HepG2 (cell line): ENCODE results near the gene PSMA7. TPM values are rescaled to one million over a fixed set of nuclear protein-coding genes. Genes with fewer than 3 reads are reported as not detected.
A peak's percentile ranks its signal among the peaks of the same experiment; 100 is the strongest.

ENCODE experiments used
- AGO1 ChIP-seq: fragments of 200-400 bp; formaldehyde crosslinking; IDR thresholded peaks from 2 replicates; pipeline ENCODE4 v1.6.1; 2017; ENCODE audit warnings: mild to moderate bottlenecking, low read depth, low read length, moderate library complexity; ENCODE audit not compliant: poor library complexity, severe bottlenecking
- ARID2 ChIP-seq: sonication (generic); formaldehyde crosslinking; IDR thresholded peaks from 2 replicates; pipeline ENCODE4 v1.8.1; 2022; ENCODE audit warnings: mild to moderate bottlenecking, missing genetic modification reagents, borderline replicate concordance
- CC2D1A ChIP-seq: sonication (generic); formaldehyde crosslinking; IDR thresholded peaks from 2 replicates; pipeline ENCODE4 v1.8.1; 2023; ENCODE audit warnings: mild to moderate bottlenecking, missing genetic modification reagents
- CREB1 ChIP-seq, 2 experiments: fragments of 450-650 bp in 1 of 2; IDR thresholded peaks; 2 replicates each; pipeline ENCODE4 v1.6.1; 2016 to 2017; ENCODE audit warnings: control low read depth in 1 of 2, mild to moderate bottlenecking in 1 of 2, missing compliant biosample characterization in 1 of 2, missing genetic modification characterization in 1 of 2
- CREM ChIP-seq, 2 experiments: sonication (generic) in 1 of 2; formaldehyde crosslinking in 1 of 2; IDR thresholded peaks; 2 replicates each; pipeline versions ENCODE4 v1.4.0 to v1.6.1; 2016 to 2020; ENCODE audit warnings: antibody characterized with exemption in 1 of 2, mild to moderate bottlenecking in 1 of 2, missing genetic modification reagents in 1 of 2
- HMG20A ChIP-seq: IDR thresholded peaks from 2 replicates; pipeline ENCODE4 v1.6.1; 2016; ENCODE audit warnings: borderline replicate concordance
- ISX ChIP-seq: sonication (generic); formaldehyde crosslinking; conservative IDR thresholded peaks from 2 replicates; pipeline ENCODE4 v1.5.0; 2020; ENCODE audit warnings: missing genetic modification reagents
- JDP2 ChIP-seq: sonication (generic); formaldehyde crosslinking; IDR thresholded peaks from 2 replicates; pipeline ENCODE4 v1.8.1; 2022; ENCODE audit warnings: missing genetic modification reagents, borderline replicate concordance
- MBD4 ChIP-seq: IDR thresholded peaks from 2 replicates; pipeline ENCODE4 v1.6.1; 2012; ENCODE audit warnings: low read length, inconsistent platforms, borderline replicate concordance
- MTA1 ChIP-seq: sonication (generic); formaldehyde crosslinking; IDR thresholded peaks from 2 replicates; pipeline ENCODE4 v1.4.0; 2020; ENCODE audit warnings: missing genetic modification reagents, mild to moderate bottlenecking, borderline replicate concordance
- NFYB ChIP-seq: sonication (generic); formaldehyde crosslinking; IDR thresholded peaks from 2 replicates; pipeline ENCODE4 v1.4.0; 2020; ENCODE audit warnings: missing genetic modification reagents
- NR1H2 ChIP-seq: sonication (generic); formaldehyde crosslinking; IDR thresholded peaks from 2 replicates; pipeline ENCODE4 v1.8.1; 2022; ENCODE audit warnings: low read depth, missing genetic modification reagents, borderline replicate concordance
- PRMT3 ChIP-seq: sonication (generic); formaldehyde crosslinking; IDR thresholded peaks from 2 replicates; pipeline ENCODE4 v1.8.1; 2022; ENCODE audit warnings: low read depth, mild to moderate bottlenecking, moderate library complexity, missing genetic modification reagents, borderline replicate concordance
- PTBP1 ChIP-seq: fragments of 200-400 bp; formaldehyde crosslinking; IDR thresholded peaks from 2 replicates; pipeline ENCODE4 v1.6.1; 2018; ENCODE audit warnings: low read length, low read depth; ENCODE audit not compliant: poor library complexity, severe bottlenecking
- SNAPC5 ChIP-seq: sonication (generic); formaldehyde crosslinking; IDR thresholded peaks from 2 replicates; pipeline ENCODE4 v1.8.1; 2023; ENCODE audit warnings: mild to moderate bottlenecking, missing genetic modification reagents, borderline replicate concordance
- ZFP1 ChIP-seq: IDR thresholded peaks from 2 replicates; pipeline ENCODE4 v1.6.1; 2016
- ZNF713 ChIP-seq: sonication (generic); formaldehyde crosslinking; IDR thresholded peaks from 2 replicates; pipeline ENCODE4 v1.4.0; 2020; ENCODE audit warnings: mild to moderate bottlenecking, missing genetic modification reagents
- ZSCAN30 ChIP-seq: sonication (generic); formaldehyde crosslinking; IDR thresholded peaks from 2 replicates; pipeline ENCODE4 v1.5.0; 2020; ENCODE audit warnings: mild to moderate bottlenecking, missing genetic modification reagents
- polyA plus RNA-seq, 8 experiments: library from polyadenylated mRNA; depleted of rRNA in 3 of 8; stranded (reverse) in 7 of 8; unstranded in 1 of 8; fragments of >200 nt; fragmentation: Illumina TruSeq in 4 of 8; extraction: Trizol in 4 of 8; gene quantifications; 2 replicates each; pipeline versions ENCODE4 v1.2.1 to v1.2.3, GENCODE V29; 2011 to 2016; ENCODE audit warnings: low read depth in 4 of 8, missing spikeins in 1 of 8, mixed read lengths in 1 of 8; ENCODE audit not compliant: insufficient read depth in 1 of 8
- total RNA-seq, 5 experiments: library from RNA; depleted of rRNA; stranded (reverse); fragments of >200 nt; fragmentation: Illumina TruSeq; extraction: Trizol; gene quantifications; 2 replicates each; pipeline ENCODE4 v1.2.3, GENCODE V29; 2016; ENCODE audit warnings: low read depth in 1 of 5
- TF ChIP-seq, protein P1 (sequence below): sonication (generic); formaldehyde crosslinking; IDR thresholded peaks from 2 replicates; pipeline ENCODE4 v1.8.0; 2023; ENCODE audit warnings: mild to moderate bottlenecking, missing genetic modification reagents
- TF ChIP-seq, protein P2 (sequence below): sonication (generic); formaldehyde crosslinking; IDR thresholded peaks from 2 replicates; pipeline ENCODE4 v1.8.0; 2022; ENCODE audit warnings: missing genetic modification reagents, mild to moderate bottlenecking, borderline replicate concordance
- TF ChIP-seq, protein P3 (sequence below): sonication (generic); formaldehyde crosslinking; IDR thresholded peaks from 2 replicates; pipeline ENCODE4 v1.4.0; 2020; ENCODE audit warnings: mild to moderate bottlenecking, missing genetic modification reagents, borderline replicate concordance

The PSMA7 gene
- total and polyA plus RNA-seq, 2 of the 13 experiments (the other 11 are each of a cell fraction or from before 2014, with no cell fraction given), result 531 to 631 TPM

DNA sequence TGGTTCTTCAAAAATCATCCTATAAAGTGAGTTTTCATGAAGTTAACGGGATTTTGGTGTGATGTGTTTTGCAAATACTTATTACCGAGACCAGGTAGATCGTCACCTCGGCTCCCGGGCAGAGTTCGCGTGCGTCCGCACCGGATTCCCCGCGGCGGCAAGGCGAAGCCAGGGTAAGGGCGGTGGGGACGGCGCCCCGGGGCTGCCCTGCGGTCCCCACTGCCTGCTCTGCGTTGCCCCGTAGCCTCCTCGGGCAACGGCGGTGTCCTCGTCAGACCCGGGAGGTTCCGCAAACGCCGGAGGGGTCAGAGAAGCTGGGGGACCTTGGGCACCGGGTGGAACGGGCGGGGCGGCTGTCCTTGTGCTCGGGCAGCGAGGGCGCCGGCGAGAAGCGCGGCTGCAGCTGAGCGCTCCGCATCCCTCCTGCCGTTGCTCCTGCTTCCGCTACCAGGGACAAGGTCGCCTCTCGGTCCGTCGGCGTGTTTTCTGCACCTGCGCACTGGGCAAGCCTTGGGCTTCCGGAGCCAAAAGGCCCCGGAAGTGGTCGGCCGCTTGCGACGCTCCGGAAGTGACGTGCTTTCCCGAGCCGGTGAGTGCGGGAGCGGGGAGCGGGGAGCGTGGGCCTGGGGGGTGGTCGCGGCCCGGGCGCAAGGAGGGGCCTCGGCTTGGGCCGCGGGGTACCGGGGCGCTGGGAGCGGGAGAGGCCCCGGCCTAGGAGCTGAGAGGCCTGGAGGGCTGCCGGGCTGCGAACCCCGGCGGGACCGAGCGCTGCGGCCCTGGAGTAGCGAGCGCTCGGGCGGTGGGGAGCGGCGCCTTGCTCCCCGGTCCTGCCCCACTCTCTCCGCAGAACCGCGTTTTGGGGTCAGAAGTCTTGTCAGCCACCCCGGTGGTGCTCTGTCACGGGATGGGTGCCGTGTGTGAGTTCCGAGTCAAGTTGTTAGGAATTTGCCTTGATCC, 39.6 kb upstream of the PSMA7 start, which contains the start of gene MTG2 (continued):
- TF ChIP-seq, protein P1, sequence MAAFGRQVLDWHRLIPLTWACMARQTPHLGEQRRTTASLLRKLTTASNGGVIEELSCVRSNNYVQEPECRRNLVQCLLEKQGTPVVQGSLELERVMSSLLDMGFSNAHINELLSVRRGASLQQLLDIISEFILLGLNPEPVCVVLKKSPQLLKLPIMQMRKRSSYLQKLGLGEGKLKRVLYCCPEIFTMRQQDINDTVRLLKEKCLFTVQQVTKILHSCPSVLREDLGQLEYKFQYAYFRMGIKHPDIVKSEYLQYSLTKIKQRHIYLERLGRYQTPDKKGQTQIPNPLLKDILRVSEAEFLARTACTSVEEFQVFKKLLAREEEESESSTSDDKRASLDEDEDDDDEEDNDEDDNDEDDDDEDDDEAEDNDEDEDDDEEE, result peak; percentile 63; the same call in 1 of the 2 replicates
- TF ChIP-seq ARID2, result peak; percentile 98
- TF ChIP-seq HMG20A, result peak; percentile 49
- peak; percentile 97 for TF ChIP-seq CREM (IDR thresholded peaks at IDR 0.05)
- TF ChIP-seq CREM (CRISPR knock-in tag; IDR thresholded peaks at IDR 0.05), result peak; percentile 95
- peak; percentile 95 for TF ChIP-seq AGO1
- TF ChIP-seq NFYB (CRISPR knock-in tag), result peak; percentile 57
- peak; percentile 96 for TF ChIP-seq ZSCAN30 (CRISPR knock-in tag)
- TF ChIP-seq, protein P2, sequence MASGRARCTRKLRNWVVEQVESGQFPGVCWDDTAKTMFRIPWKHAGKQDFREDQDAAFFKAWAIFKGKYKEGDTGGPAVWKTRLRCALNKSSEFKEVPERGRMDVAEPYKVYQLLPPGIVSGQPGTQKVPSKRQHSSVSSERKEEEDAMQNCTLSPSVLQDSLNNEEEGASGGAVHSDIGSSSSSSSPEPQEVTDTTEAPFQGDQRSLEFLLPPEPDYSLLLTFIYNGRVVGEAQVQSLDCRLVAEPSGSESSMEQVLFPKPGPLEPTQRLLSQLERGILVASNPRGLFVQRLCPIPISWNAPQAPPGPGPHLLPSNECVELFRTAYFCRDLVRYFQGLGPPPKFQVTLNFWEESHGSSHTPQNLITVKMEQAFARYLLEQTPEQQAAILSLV, result peak; percentile 99
- peak; percentile 61; the same call in 1 of the 2 replicates for TF ChIP-seq PRMT3 (CRISPR knock-in tag)
- TF ChIP-seq MBD4, result no peak
- no peak for TF ChIP-seq PTBP1
- peak; percentile 92; the same call in 1 of the 2 replicates for TF ChIP-seq ZFP1 (CRISPR knock-in tag)
- TF ChIP-seq JDP2 (CRISPR knock-in tag), result peak; percentile 76; the same call in 1 of the 2 replicates
- peak; percentile 98 for TF ChIP-seq ISX (CRISPR knock-in tag)
- TF ChIP-seq, protein P3, sequence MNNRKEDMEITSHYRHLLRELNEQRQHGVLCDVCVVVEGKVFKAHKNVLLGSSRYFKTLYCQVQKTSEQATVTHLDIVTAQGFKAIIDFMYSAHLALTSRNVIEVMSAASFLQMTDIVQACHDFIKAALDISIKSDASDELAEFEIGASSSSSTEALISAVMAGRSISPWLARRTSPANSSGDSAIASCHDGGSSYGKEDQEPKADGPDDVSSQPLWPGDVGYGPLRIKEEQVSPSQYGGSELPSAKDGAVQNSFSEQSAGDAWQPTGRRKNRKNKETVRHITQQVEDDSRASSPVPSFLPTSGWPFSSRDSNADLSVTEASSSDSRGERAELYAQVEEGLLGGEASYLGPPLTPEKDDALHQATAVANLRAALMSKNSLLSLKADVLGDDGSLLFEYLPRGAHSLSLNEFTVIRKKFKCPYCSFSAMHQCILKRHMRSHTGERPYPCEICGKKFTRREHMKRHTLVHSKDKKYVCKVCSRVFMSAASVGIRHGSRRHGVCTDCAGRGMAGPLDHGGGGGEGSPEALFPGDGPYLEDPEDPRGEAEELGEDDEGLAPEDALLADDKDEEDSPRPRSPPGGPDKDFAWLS (CRISPR knock-in tag), result peak; percentile 78; the same call in 1 of the 2 replicates
- 0 out of 2 replicates have a peak, but pooled peaks have one; percentile 65 for TF ChIP-seq SNAPC5
- peak; percentile 88; the same call in 1 of the 2 replicates for TF ChIP-seq NR1H2 (CRISPR knock-in tag)
- TF ChIP-seq CREB1 (IDR thresholded peaks at IDR 0.05), result peak; percentile 98
- peak; percentile 97 for TF ChIP-seq CREB1 (CRISPR knock-in tag; IDR thresholded peaks at IDR 0.05)
- peak; percentile 95 for TF ChIP-seq ZNF713 (CRISPR knock-in tag)
- peak; percentile 98 for TF ChIP-seq MTA1 (CRISPR knock-in tag)
- TF ChIP-seq CC2D1A (CRISPR knock-in tag), result peak; percentile 99
